H9 (cell line): ENCODE data around the gene MSRB2. TPM values are rescaled to one million over a fixed set of nuclear protein-coding genes. Genes with fewer than 3 reads are reported as not detected.

Experiments used
- DNase-seq: peaks from one replicate; pipeline ENCODE4 v3.0.0-alpha.2; 2017
- H2AFZ ChIP-seq: one replicate; pipeline ENCODE4 v1.6.1; 2013; ENCODE audit warnings: mild to moderate bottlenecking, low read length, control low read depth, moderate library complexity
- H2AK5ac ChIP-seq: 2 replicates; pipeline ENCODE4 v1.6.1; 2013; ENCODE audit warnings: low read length, control low read depth, mixed read lengths; ENCODE audit not compliant: insufficient read length
- H2BK120ac ChIP-seq: one replicate; pipeline ENCODE4 v1.6.1; 2013; ENCODE audit warnings: low read depth, mild to moderate bottlenecking, low read length, control low read depth, inconsistent platforms; ENCODE audit not compliant: poor library complexity, severe bottlenecking
- H2BK12ac ChIP-seq: 2 replicates; pipeline ENCODE4 v1.6.1; 2013; ENCODE audit warnings: low read length, control low read depth, mixed read lengths, low read depth; ENCODE audit not compliant: insufficient read length
- H2BK15ac ChIP-seq: 2 replicates; pipeline ENCODE4 v1.6.1; 2013; ENCODE audit warnings: low read depth, low read length, control low read depth
- H2BK20ac ChIP-seq: one replicate; pipeline ENCODE4 v1.6.1; 2013; ENCODE audit warnings: low read depth, mild to moderate bottlenecking, low read length, control low read depth, inconsistent platforms; ENCODE audit not compliant: poor library complexity, severe bottlenecking
- H2BK5ac ChIP-seq: 2 replicates; pipeline ENCODE4 v1.6.1; 2013; ENCODE audit warnings: low read length, control low read depth, mixed read lengths; ENCODE audit not compliant: insufficient read length
- H3K14ac ChIP-seq: 2 replicates; pipeline ENCODE4 v1.6.1; 2013; ENCODE audit warnings: low read length, control low read depth; ENCODE audit not compliant: insufficient read depth
- H3K18ac ChIP-seq: 2 replicates; pipeline ENCODE4 v1.6.1; 2013; ENCODE audit warnings: low read depth, mild to moderate bottlenecking, mixed read lengths, low read length, control low read depth; ENCODE audit not compliant: insufficient read length
- H3K23ac ChIP-seq: 2 replicates; pipeline ENCODE4 v1.6.1; 2013; ENCODE audit warnings: low read length, control low read depth, mixed read lengths, low read depth; ENCODE audit not compliant: insufficient read length
- H3K23me2 ChIP-seq: 2 replicates; pipeline ENCODE4 v1.6.1; 2013; ENCODE audit warnings: low read depth, mild to moderate bottlenecking, mixed read lengths, low read length, control low read depth; ENCODE audit not compliant: insufficient read length, poor library complexity, severe bottlenecking
- H3K27ac ChIP-seq: 2 replicates; pipeline ENCODE4 v1.5.1; 2013; ENCODE audit warnings: low read length, control low read depth, mixed read lengths, low read depth; ENCODE audit not compliant: insufficient read length
- H3K27me3 ChIP-seq: 2 replicates; pipeline ENCODE4 v1.6.1; 2013; ENCODE audit warnings: low read length, control low read depth, inconsistent platforms; ENCODE audit not compliant: insufficient read depth
- H3K4ac ChIP-seq: 2 replicates; pipeline ENCODE4 v1.6.1; 2013; ENCODE audit warnings: low read depth, mild to moderate bottlenecking, control low read depth, inconsistent platforms, low read length, moderate library complexity
- H3K4me1 ChIP-seq: 2 replicates; pipeline ENCODE4 v1.6.1; 2013; ENCODE audit warnings: low read length, control low read depth, inconsistent platforms; ENCODE audit not compliant: insufficient read depth
- H3K4me2 ChIP-seq: 2 replicates; pipeline ENCODE4 v1.6.1; 2013; ENCODE audit warnings: low read length, control low read depth, mixed read lengths; ENCODE audit not compliant: insufficient read length, insufficient read depth
- H3K56ac ChIP-seq: 2 replicates; pipeline ENCODE4 v1.6.1; 2013; ENCODE audit warnings: low read depth, mild to moderate bottlenecking, mixed read lengths, low read length, control low read depth; ENCODE audit not compliant: insufficient read length
- H3K79me1 ChIP-seq: 2 replicates; pipeline ENCODE4 v1.6.1; 2013; ENCODE audit warnings: low read depth, mild to moderate bottlenecking, moderate library complexity, low read length, control low read depth, inconsistent platforms; ENCODE audit not compliant: insufficient read depth, poor library complexity, severe bottlenecking
- H3K79me2 ChIP-seq: 2 replicates; pipeline ENCODE4 v1.6.1; 2013; ENCODE audit warnings: low read length, control low read depth, inconsistent platforms; ENCODE audit not compliant: insufficient read depth
- H3K9ac ChIP-seq: 2 replicates; pipeline ENCODE4 v1.6.1; 2013; ENCODE audit warnings: low read length, control low read depth, mixed read lengths; ENCODE audit not compliant: insufficient read length; ENCODE audit errors: extremely low read depth
- H3K9me3 ChIP-seq: one replicate; pipeline ENCODE4 v1.6.1; 2013; ENCODE audit warnings: low read depth, low read length, inconsistent platforms; ENCODE audit not compliant: control insufficient read depth
- H3T11ph ChIP-seq: one replicate; pipeline ENCODE4 v1.6.1; 2013; ENCODE audit warnings: mild to moderate bottlenecking, low read length, control low read depth, inconsistent platforms
- H4K20me1 ChIP-seq: one replicate; pipeline ENCODE4 v1.6.1; 2013; ENCODE audit not compliant: control insufficient read depth, insufficient read length, insufficient read depth
- H4K5ac ChIP-seq: 2 replicates; pipeline ENCODE4 v1.6.1; 2013; ENCODE audit warnings: low read depth, mild to moderate bottlenecking, mixed read lengths, low read length, control low read depth; ENCODE audit not compliant: insufficient read length
- H4K8ac ChIP-seq: replicated peaks from 2 replicates; pipeline ENCODE4 v1.6.1; 2013; ENCODE audit warnings: low read length, control low read depth, mixed read lengths, low read depth; ENCODE audit not compliant: insufficient read length
- H4K91ac ChIP-seq: 2 replicates; pipeline ENCODE4 v1.6.1; 2013; ENCODE audit warnings: low read depth, mild to moderate bottlenecking, moderate library complexity, mixed read lengths, low read length, control low read depth; ENCODE audit not compliant: insufficient read length
- H3K27ac Mint-ChIP-seq, 3 experiments: 2 replicates in 2 of 3; 3 replicates in 1 of 3; pipeline ENCODE4 v1.8.0; 2020 to 2021; ENCODE audit warnings: mixed read lengths in 3 of 3, mild to moderate bottlenecking in 1 of 3, moderate library complexity in 1 of 3
- H3K27me3 Mint-ChIP-seq: 2 replicates; pipeline ENCODE4 v1.8.0; 2021; ENCODE audit warnings: low read depth, mild to moderate bottlenecking, moderate library complexity, mixed read lengths
- H3K36me3 Mint-ChIP-seq, 3 experiments: 2 replicates in 2 of 3; 3 replicates in 1 of 3; pipeline ENCODE4 v1.8.0; 2020 to 2021; ENCODE audit warnings: low read depth in 3 of 3, mixed read lengths in 3 of 3; ENCODE audit not compliant: insufficient read depth in 1 of 3
- H3K4me1 Mint-ChIP-seq, 2 experiments: 2 replicates each; pipeline ENCODE4 v1.8.0; 2020; ENCODE audit warnings: mixed read lengths in 2 of 2
- H3K4me3 Mint-ChIP-seq, 2 experiments: 2 replicates in 1 of 2; 3 replicates in 1 of 2; pipeline ENCODE4 v1.8.0; 2020 to 2021; ENCODE audit warnings: mild to moderate bottlenecking in 2 of 2, mixed read lengths in 2 of 2, moderate library complexity in 1 of 2
- H3K9me3 Mint-ChIP-seq, 2 experiments: 2 replicates in 1 of 2; 3 replicates in 1 of 2; pipeline ENCODE4 v1.8.0; 2020; ENCODE audit warnings: mild to moderate bottlenecking in 2 of 2, mixed read lengths in 2 of 2, moderate library complexity in 1 of 2
- WGBS: extraction: QIAGEN DNeasy Blood & Tissue Kit; methylation state at CpG from one replicate; pipeline ENCODE4 v1.1.7; 2013; ENCODE audit warnings: missing lambda C conversion rate, low lambda C conversion rate, mixed read lengths; ENCODE audit not compliant: insufficient read length; ENCODE audit errors: extremely low coverage; 5-methylcytosine and 5-hydroxymethylcytosine counted together
- total RNA-seq: library from RNA; stranded (reverse); gene quantifications from 2 replicates; pipeline ENCODE4 v1.2.1, GENCODE V29; 2021
- TF ChIP-seq, protein P1 (sequence below): fragments of 200-600 bp; sonication (generic); conservative IDR thresholded peaks from 3 replicates; pipeline ENCODE4 v1.8.0; 2021; ENCODE audit warnings: antibody characterized with exemption, mild to moderate bottlenecking

Gene MSRB2
- total RNA-seq, 1 experiment from 2014 or later = 18.0 TPM

DNA sequence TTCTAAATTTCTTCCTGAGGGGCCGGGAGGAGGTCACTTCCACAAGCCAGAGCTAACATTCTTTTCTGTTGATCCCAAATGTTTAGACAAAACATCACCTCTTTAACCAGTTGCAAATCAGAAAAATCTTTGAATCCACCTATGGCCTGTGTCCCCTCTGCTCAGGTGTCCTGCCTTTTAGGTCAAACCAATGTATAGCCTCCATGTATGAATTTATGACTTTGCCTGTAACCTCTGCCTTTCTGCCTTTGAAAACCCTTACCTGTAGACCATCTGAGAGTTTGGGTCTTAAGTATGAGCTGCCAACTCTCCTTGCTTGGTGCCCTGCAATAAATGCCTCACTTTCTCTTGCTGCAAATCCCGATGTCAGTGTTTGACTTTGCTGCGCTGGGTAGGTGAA, 44.1 kb upstream of the MSRB2 start:
- Mint-ChIP-seq H3K4me3 (no peak overlapping the region), H3K36me3 (no peaks in the 10 kb centered on the region), H3K27ac (no peak overlapping the region), H3K9me3 (no peaks in the 10 kb centered on the region), H3K4me1 (peaks cover 43 to 45% of the 10 kb centered on the region in 2 experiments), H3K27me3 (no peaks in the 10 kb centered on the region; the same call in 1 of the 2 replicates)
- H3K14ac ChIP-seq = no peak overlapping the region
- H2BK20ac ChIP-seq = no peak overlapping the region
- no peak overlapping the region for H4K5ac ChIP-seq
- H3K27me3 ChIP-seq = no peaks in the 10 kb centered on the region
- no peak overlapping the region for H3K23ac ChIP-seq
- H2BK12ac ChIP-seq = no peak overlapping the region
- H3K23me2 ChIP-seq = no peaks in the 10 kb centered on the region
- no peak overlapping the region for H3K27ac ChIP-seq
- DNase-seq = no peak
- H3K4me2 ChIP-seq = no peak overlapping the region
- no peaks in the 10 kb centered on the region for H3K79me1 ChIP-seq
- H3K79me2 ChIP-seq = no peaks in the 10 kb centered on the region
- H3K4me1 ChIP-seq = peaks cover 13% of the 10 kb centered on the region
- H2BK120ac ChIP-seq = no peak overlapping the region
- H3K4ac ChIP-seq = no peak overlapping the region
- H3K56ac ChIP-seq = no peak overlapping the region
- no peak overlapping the region for H2AFZ ChIP-seq
- H3K18ac ChIP-seq = no peak overlapping the region
- no CpG with 5 or more reads among the region's 3 CpGs for WGBS
- H2AK5ac ChIP-seq = no peak overlapping the region
- H2BK15ac ChIP-seq = no peak overlapping the region
- H4K91ac ChIP-seq = no peak overlapping the region
- no peak overlapping the region for H3K9ac ChIP-seq
- H3K9me3 ChIP-seq = no peaks in the 10 kb centered on the region
- no peak overlapping the region for H3T11ph ChIP-seq
- H4K20me1 ChIP-seq = no peaks in the 10 kb centered on the region
- TF ChIP-seq, protein P1, sequence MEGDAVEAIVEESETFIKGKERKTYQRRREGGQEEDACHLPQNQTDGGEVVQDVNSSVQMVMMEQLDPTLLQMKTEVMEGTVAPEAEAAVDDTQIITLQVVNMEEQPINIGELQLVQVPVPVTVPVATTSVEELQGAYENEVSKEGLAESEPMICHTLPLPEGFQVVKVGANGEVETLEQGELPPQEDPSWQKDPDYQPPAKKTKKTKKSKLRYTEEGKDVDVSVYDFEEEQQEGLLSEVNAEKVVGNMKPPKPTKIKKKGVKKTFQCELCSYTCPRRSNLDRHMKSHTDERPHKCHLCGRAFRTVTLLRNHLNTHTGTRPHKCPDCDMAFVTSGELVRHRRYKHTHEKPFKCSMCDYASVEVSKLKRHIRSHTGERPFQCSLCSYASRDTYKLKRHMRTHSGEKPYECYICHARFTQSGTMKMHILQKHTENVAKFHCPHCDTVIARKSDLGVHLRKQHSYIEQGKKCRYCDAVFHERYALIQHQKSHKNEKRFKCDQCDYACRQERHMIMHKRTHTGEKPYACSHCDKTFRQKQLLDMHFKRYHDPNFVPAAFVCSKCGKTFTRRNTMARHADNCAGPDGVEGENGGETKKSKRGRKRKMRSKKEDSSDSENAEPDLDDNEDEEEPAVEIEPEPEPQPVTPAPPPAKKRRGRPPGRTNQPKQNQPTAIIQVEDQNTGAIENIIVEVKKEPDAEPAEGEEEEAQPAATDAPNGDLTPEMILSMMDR = no peak
- H4K8ac ChIP-seq = no peak overlapping the region
- H2BK5ac ChIP-seq = no peak overlapping the region
